Stimulated activated naive CD8-positive, alpha-beta T cell treated with anti-CD3 and anti-CD28 coated beads, Interleukin-15, Interleukin-2, amounts not matched to agents 100 U/mL and 50 U/mL, for 24 hours (primary cell): ENCODE results near the gene ATP6V0B.

ENCODE experiments used
- ATAC-seq: fragments of 150-1000 bp; cut with Tn5 transposase; one replicate; pipeline ENCODE4 v1.10.0; 2021
- DNase-seq: peaks from one replicate; pipeline ENCODE4 v3.0.0; 2021

Gene ATP6V0B

DNA sequence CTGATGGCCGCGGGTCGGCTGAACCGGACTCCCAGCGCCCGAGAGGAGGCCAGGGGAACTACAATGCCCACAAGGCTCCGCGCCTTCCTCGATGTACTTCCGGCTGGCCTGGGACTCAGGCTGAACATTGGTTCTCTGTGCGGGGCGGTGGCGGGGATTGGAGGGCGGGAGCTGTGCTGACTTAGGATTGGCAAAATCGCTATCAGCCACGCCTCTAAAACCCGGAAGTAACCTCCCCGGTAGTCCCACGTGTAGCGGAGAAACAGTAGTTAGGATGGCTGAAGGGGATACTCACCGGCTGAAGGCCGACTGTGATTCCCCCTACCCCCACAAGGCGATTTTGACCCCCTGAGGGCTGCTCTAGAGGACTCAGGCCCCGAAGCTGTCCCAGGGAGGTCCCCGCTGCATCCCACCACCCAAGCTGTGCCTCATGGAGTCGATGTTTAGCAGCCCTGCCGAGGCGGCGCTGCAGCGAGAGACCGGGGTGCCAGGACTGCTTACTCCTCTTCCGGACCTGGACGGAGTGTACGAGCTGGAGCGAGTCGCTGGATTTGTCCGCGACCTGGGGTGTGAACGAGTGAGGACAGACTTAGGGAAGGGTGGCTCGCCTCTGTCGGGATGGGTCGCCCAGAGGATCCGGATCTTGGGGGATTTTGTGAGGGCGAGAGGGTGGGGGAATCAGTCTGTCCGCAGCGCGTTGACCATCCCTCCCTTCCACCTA is 4.9 kb upstream of the ATP6V0B start, which contains the start of gene DPH2:
DPH2 (plus strand) TSS at position 265 of the 721 bp plus-strand sequence; CDS start at position 431, 166 bp downstream.
- DNase-seq (peak; percentile 96), ATAC-seq (peak; percentile 94)

DNA sequence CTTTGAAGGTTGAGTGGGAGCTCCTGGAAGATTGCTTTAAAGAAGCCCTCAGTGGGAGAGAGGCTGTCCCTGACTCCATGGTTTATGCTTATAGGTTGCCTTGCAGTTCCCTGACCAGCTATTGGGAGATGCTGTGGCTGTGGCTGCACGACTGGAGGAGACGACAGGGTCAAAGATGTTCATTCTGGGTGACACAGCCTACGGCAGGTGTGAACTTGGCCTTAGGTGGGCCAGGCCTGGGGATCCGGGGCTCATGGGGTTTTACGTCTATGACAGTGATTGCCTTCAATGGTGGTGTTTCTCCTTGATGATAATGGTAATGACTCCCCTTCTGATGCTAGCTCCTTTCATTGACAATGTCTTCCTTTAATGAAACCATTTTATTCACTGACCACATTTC is 4.3 kb upstream of the ATP6V0B start:
- DNase-seq (no peak), ATAC-seq (no peak)

DNA sequence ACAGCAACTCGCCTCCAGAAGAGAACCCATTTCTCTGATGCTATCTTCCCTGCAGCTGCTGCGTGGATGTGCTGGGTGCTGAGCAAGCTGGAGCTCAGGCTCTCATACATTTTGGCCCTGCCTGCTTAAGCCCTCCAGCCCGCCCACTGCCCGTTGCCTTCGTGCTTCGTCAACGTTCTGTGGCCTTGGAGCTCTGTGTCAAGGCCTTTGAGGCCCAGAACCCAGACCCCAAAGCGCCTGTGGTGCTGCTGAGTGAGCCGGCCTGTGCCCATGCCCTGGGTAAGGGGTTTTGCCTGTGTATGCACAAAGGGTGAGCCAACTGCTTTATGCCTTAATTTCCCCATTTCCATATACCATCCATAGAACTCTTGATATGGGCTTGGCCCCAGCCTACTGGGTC is 3.8 kb upstream of the ATP6V0B start:
- ATAC-seq, result no peak

DNA sequence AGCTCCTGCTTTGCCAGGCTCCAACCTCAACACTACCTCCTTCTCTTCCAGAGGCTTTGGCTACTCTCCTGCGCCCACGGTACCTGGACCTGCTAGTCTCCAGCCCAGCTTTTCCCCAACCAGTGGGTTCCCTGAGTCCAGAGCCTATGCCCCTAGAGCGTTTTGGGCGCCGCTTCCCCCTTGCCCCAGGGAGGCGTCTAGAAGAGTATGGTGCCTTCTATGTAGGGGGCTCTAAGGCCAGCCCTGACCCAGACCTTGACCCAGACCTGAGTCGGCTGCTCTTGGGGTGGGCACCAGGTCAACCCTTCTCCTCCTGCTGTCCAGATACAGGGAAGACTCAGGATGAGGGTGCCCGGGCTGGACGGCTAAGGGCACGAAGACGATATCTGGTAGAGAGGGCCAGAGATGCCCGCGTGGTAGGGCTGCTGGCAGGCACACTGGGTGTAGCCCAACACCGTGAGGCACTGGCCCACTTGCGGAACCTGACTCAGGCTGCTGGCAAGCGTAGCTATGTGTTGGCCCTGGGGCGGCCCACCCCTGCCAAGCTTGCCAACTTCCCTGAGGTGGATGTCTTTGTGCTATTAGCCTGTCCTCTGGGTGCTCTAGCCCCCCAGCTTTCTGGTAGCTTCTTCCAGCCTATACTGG is 3.3 kb upstream of the ATP6V0B start:
- DNase-seq (no peak), ATAC-seq (no peak)

More for the DNA sequence above, 3.8 kb upstream of the ATP6V0B start:
- no peak for DNase-seq

DNA sequence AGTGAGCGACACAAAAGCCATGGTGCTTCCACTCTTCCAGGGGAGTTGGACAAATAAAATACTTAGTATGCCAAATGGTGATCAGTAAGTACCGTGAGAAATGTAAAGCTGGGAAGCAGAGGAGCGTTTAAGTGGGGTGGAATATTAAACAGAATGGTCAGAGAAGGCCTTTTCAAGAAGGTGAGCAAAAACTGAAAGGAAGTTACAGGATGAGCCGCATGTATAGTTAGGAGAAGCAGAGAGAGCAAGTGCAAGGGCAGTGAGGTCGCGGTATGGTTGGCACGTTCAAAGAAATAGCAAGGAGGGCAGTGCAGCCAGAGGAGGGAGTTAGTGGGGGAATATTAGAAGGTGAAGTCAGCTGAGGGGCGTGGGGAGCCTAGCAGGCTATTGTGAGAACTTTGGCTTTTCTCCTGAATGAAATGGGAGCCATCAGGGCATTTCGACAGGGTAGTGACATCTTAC is 748 bp upstream of the ATP6V0B start:
- DNase-seq, result peak; percentile 19
- no peak for ATAC-seq

DNA sequence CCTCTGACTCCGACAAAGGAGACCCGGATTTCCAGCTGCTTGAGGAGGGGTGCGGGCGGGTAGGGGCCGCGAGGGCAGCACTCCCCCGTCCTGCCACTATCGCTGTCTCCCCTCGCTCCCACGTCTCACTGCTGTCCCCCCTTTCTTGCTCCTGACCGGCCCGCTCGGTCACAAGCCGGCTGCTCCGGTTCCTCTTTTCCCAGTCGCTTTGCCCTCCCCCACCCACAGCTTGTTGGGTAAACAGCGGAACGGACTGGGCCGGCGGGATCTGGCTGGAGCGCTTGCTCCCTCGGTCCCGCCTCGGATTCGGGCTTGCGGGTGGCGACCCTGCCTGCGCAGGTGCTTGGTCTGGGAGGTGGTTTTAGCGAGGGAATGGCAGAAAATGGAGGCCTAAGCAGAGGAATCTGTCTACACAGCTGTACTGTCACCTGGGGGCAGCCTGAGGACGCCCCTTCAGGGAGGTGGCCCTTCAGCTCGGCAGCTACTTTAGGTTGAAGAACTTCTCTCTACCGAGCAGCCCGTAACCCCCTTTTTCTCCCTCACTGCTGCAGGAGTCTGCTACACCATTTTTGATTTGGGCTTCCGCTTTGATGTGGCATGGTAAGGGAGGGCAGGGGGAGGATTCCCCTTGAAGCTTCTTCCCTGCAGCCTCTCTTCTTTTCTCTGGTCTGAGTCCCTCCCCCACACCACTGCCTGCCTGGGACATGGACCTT is 645 bp downstream of the ATP6V0B start:
- DNase-seq (no peak), ATAC-seq (peak; percentile 1)

DNA sequence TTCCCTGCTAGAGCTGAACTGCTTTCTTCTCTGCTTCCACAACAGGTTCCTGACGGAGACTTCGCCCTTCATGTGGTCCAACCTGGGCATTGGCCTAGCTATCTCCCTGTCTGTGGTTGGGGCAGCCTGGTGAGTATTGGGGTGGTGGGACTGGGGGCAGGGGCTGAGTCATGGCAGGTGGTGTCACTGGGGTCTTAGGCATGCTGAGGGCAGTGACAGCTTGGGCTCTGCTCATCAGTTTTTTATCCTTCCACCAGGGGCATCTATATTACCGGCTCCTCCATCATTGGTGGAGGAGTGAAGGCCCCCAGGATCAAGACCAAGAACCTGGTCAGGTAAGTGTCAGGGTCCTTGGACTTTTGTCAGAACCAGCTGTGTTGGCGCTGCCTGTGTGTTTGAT is 1.3 kb downstream of the ATP6V0B start:
- DNase-seq (no peak), ATAC-seq (no peak)

DNA sequence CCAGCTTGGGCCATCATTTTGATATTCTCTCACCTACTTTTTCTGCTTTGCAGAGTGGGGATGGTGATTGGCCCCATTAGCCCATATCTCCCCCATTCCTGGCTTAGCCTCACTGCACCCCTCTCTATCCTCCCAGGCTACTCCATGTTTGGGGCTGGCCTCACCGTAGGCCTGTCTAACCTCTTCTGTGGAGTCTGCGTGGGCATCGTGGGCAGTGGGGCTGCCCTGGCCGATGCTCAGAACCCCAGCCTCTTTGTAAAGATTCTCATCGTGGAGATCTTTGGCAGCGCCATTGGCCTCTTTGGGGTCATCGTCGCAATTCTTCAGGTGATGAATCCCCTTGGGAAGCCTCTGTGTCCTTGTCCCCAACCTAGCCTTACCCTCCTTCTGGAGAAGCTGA is 2.1 kb downstream of the ATP6V0B start:
- DNase-seq (no peak), ATAC-seq (no peak)

DNA sequence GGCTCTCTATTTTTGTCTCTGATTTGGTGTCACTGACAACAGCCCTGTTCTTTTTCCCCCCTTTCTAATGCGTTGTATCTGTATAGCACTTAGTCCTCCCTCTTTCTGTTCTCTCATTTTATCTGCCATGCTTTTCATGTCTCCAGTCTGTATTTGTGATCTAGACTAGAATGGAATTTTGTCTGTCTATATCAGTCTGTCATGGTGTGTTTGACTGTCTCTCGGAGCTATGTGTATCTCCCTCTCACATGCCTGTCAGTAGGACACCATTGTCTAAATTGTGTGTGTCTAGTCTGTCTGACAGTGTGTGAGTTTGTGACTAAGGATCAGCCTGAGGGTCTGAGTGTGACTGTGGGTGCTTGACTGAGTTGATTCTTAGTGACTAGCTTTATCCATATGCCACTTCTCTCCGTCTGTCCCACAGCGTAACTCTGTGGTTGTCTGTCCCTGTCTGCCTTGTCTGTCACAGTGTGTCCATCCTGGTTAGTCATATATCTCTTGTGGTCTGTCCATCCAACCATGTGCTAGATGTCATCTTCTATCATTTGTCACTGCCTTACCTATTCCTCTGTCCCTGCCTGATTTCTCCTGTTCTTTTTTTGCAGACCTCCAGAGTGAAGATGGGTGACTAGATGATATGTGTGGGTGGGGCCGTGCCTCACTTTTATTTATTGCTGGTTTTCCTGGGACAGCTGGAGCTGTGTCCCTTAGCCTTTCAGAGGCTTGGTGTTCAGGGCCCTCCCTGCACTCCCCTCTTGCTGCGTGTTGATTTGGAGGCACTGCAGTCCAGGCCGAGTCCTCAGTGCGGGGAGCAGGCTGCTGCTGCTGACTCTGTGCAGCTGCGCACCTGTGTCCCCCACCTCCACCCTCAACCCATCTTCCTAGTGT is 2.9 kb downstream of the ATP6V0B start:
- ATAC-seq (no peak), DNase-seq (no peak)

DNA sequence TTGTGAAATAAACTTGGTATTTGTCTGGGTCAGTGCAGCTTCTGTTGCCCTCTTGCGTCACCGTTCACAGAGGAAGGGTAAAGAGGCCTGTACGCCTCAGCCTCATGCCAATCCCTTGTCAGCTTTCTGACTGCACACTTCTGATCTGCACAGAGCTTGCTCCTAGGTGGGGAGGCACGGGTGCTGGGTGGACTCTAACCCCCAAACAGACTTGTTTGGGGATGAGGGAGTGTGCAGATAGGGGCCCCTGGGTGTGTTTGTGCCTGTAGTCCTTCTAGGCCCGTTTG is 3.4 kb downstream of the ATP6V0B start:
- no peak for DNase-seq
- ATAC-seq, result no peak

DNA sequence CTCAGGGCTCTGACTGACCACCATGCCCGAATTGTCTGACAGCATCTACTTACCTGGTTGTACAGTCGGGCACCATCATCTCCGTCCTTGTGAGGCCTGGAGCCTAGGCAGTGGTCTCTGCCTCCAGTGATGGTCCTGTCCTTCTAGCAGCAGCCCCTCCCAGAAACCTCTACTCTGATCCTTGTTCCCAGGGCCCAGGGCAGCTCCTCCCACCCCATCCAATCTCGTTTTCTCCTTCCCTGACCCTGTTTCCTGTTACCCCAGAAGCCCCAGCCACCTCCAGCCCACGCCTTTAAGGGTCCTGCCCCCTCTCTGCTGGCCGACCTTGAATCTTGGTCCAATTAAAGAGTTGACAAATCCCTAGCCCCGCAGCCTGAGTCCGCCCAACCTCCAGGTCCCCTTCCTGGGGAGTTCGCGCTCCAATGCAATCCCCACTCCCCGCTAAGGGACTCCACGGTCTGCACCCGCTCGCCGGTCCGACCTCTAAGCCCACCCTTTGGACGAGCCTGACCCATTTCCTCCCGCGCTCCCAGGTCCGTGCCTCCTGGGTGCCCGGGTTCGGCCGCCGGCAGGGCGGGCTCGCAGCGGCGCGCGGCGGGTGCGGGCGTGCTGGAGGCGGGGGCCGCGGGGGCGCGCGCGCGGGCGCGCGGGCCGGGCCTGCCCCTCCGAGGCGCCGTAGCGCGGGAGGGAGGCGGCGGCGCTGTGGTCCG is 3.9 kb downstream of the ATP6V0B start, which contains the start of gene B4GALT2:
B4GALT2 (plus strand) TSS at position 660 of the 710 bp plus-strand sequence. CDS start 1,951 bp downstream, outside the sequence.
- ATAC-seq, result peak; percentile 9
- DNase-seq, result peak; percentile 68

DNA sequence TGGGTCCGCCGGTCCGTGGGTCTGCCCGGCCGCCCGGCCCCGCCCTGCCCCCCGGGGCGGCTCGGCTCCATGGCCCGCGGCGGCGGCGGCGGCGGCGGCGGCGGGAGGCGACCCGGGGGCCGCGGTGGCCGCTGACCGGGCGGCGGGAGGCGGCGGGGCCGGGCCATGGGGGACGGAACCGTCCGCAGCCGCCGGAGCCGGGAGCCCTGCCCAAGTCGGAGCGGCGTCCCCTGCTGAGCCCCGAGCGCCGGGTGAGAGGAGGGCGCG is 4.4 kb downstream of the ATP6V0B start:
- ATAC-seq (no peak), DNase-seq (no peak)

DNA sequence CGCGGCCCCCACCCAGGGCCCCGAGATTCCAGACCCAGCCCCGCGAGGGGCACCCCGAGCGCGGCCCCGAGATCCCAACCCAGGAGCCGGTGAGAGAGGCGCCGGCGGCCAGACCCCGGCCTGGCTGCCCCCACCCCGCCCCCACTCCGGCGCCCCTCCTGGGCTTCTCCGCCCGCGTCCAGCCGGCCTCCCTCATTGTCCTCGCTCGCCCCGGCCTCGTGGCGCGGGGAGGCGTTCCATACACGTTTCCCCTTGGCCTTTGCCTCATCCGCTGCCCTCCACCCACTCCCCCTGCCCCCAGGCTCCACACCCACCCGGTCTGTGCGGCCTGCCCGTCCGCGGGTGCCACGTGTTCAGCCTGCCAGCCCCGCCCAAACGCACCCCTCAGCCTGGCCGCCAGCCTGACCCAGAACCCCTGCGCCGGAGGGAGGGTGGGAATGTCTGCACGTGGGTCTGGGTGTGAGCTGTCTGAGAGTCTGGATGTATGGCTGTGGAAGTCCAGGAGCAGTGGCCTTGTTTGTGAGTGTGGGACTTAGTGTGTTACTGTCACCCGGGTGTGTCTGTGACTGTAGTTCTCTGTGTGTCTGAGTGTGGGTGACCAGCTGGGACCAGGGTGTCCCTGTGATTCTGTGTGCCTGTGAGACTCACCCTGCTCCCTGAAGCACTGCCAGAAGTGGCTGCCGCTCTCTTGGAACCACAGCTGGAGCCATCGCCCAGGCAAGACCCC is 4.9 kb downstream of the ATP6V0B start:
- peak; percentile 60 for DNase-seq

DNA sequence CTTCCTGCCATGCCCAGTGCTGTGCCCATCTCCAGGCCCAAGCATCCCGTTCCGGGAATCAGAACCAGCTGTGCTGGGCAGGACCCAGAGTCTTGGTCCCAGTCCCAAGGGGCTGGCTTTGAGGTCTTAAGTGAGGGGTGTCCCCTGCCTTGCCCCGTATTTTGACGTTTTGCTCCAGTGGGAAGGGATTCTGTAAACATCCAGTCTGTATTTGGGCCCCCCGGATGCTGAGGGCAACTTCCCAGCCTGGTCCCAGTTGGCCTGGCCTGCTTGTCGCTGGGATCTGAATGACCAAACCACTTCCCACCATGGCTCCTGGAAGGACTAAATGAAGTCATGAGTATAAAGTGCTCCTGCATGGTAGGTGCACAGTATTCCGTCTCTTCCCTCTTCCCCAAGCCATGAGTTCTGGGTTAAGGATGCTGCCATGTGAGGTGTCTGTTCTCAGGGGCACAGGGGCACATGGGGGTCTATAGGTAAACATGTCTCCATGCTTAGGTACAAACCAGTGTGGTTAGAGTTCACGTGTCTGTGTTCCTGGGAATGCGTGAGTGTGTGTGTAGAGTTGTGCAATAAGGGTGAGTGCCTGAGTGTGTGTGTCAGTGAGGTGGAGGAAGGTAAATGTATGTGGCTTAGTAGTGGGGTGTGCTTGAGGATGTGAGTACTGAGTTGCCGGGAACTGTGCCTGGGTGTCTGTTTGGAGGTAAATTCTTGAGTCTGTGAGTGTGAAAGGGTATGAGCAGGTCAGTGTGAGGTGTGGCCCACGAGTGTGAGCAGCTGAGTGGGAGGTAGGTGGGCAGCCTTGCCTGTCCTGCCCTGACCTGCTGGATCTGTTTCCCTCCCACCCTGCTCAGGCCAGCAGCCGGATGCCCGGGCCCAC is 5.7 kb downstream of the ATP6V0B start:
- ATAC-seq, result no peak
- no peak for DNase-seq

More for the DNA sequence above, 4.9 kb downstream of the ATP6V0B start:
- ATAC-seq, result peak; percentile 38

DNA sequence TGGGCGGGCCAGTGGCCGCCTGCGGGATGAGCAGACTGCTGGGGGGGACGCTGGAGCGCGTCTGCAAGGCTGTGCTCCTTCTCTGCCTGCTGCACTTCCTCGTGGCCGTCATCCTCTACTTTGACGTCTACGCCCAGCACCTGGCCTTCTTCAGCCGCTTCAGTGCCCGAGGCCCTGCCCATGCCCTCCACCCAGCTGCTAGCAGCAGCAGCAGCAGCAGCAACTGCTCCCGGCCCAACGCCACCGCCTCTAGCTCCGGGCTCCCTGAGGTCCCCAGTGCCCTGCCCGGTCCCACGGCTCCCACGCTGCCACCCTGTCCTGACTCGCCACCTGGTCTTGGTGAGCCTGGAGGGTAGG is 6.4 kb downstream of the ATP6V0B start:
- DNase-seq, result no peak
- no peak for ATAC-seq

DNA sequence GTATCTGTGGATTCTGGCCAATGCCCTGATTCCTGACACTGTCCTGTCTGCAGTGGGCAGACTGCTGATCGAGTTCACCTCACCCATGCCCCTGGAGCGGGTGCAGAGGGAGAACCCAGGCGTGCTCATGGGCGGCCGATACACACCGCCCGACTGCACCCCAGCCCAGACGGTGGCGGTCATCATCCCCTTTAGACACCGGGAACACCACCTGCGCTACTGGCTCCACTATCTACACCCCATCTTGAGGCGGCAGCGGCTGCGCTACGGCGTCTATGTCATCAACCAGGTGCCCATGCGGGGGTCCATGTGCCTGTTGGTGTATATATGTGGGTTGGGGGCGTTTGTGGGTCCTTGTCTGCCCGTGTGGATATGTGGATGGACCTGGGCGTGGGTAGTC is 6.9 kb downstream of the ATP6V0B start:
- ATAC-seq, result no peak
- no peak for DNase-seq

DNA sequence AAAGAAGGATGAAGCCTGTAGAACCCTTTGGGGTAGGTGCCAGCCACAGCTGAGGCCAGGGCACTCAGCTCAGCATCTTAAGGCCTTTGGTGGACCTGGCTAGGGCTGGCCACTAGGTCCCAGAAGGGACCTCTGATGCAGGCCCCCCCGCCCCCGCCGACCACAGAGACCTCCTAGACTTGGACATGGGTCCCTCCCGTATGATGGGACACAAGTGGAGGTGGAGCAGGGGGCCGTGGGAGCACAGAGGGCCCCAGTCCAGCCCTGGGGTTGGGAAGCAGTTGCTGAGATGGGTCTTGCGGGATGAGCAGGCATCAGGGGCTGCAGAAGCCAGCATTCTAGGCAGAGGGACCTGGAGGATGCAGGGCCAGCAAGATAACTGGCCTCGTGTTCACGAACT is 7.5 kb downstream of the ATP6V0B start:
- no peak for ATAC-seq
- DNase-seq, result no peak

DNA sequence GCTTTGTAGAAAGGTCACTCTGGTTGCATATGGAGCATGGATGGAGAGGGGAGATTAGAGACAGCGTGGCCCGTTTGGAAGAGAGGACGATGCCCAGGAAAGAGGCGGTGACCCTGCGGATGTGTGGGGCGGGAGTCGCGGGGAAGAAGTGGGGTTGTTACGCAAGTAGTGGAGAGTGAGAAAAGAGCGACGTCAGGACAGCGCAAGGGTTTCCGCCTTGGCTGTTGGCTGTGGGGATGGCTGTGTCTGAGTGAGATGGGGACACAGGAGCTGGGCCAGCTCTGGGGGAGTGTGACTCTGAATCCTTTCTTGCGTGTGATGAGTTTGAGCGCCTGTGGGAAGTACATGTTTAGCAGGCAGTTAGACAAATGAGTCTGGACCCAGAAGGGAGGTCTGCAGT is 8.0 kb downstream of the ATP6V0B start:
- no peak for DNase-seq
- ATAC-seq, result no peak

DNA sequence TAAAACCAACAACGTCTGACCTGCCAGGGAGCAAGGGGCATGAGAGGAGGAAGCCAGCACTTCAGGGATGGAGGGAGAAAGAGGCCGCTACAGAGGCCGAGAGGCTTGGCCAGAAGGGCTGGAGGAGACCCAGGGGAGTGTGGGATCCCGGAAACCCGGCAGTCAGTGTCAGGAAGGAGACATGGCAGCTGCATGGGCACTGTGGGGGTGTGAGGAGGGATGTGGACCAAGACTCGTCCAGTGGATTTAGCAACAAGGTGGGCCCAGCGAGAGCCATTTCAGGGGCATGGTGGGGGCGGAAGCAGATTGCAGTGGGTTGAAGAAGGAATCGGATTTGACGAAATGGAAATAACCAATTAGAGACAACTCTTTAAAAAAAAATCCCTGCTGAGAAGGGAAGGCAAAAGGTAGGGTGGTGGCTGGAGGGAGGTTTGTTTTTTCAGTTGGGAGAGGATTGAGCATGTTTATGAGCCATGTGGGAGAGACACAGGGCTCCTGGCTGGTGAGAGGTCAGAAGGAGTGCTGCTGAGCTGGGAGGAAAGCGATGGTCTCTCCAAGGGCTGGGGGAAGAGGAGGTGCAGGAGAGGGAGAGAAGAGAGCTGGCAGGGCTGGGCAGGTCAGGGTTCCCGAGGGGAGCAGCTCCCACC is 8.6 kb downstream of the ATP6V0B start:
- ATAC-seq (no peak), DNase-seq (no peak)

DNA sequence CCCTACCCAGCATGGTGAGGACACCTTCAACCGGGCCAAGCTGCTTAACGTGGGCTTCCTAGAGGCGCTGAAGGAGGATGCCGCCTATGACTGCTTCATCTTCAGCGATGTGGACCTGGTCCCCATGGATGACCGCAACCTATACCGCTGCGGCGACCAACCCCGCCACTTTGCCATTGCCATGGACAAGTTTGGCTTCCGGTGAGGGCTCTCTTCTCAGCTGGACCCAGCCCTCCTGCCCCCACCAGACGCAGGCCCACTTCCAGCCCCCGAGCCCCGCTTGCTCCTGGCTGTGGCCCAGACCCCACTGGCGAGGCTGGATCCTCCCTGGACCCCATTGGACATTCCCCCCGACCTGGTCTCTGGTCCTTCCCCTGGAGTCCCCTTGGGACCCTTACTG is 10.1 kb downstream of the ATP6V0B start:
- no peak for DNase-seq
- ATAC-seq, result no peak
